ENCODE results near the gene PDK1. TPM values are rescaled to one million over a fixed set of nuclear protein-coding genes. Genes with fewer than 3 reads are reported as not detected.

PDK1 gene
- polyA plus RNA-seq, 3 donors: 5.4 to 10.3 (median 9.7) TPM

DNA sequence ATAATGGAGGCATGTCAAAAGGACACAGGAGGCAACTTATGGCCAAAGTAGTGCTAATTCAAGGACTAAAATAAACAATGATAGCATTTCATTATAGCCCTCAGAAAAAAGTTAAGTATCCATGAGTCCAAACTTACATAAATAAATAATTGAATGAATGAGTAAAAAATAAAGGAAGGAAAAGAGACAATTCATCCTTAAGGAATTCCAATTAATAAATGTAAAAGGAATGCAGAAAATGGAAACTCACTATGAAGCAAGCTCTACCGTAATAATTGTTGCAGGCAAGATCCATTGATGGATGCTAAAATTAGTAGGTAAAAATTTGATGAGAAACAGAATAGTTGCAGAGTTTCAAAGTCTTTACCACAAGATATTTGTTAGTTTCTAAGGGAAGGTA, 91.5 kb downstream of the PDK1 start:
- no peak overlapping the region for H2AFZ ChIP-seq (ENCODE audit: insufficient read depth, low read depth, low read length, poor library complexity, severe bottlenecking)
- H3K27ac Mint-ChIP-seq: peak overlapping the region in 1 of 7 donors; percentile 77
- no peak for DNase-seq
- no peaks in the 10 kb centered on the region for H3K27me3 ChIP-seq (ENCODE audit: control insufficient read depth in 2 of 2, insufficient read depth in 2 of 2, low read length in 2 of 2)
- H3K4me3 Mint-ChIP-seq: no peak overlapping the region
- no peaks in the 10 kb centered on the region for H3K79me2 ChIP-seq (ENCODE audit: insufficient read depth, low read length)
- no peak overlapping the region for H3K9ac ChIP-seq (ENCODE audit: insufficient read depth, low read length, poor library complexity, severe bottlenecking)
- H3K4me2 ChIP-seq (replicated peaks; ENCODE audit: extremely low read depth, low read length, poor library complexity, severe bottlenecking): no peak overlapping the region
- H3K9me3 ChIP-seq (replicated peaks in 1 of 2; ENCODE audit: control insufficient read depth in 1 of 2, insufficient read depth in 1 of 2, low read length in 2 of 2): no peaks in the 10 kb centered on the region
- peaks cover 4 to 7% (median 5%) of the 10 kb centered on the region in 3 donors for H3K27me3 Mint-ChIP-seq (ENCODE audit: low read depth in 3 of 3)
- intact Hi-C loops (cut with micrococcal nuclease): no loop called here
- H3K36me3 Mint-ChIP-seq: no peaks in the 10 kb centered on the region
- H3K9me3 Mint-ChIP-seq: peaks cover 5 to 23% (median 16%) of the 10 kb centered on the region in 7 donors
- H3K36me3 ChIP-seq (replicated peaks in 1 of 2; ENCODE audit: control insufficient read depth in 1 of 2, insufficient read depth in 2 of 2, low read length in 2 of 2): no peaks in the 10 kb centered on the region
- TF ChIP-seq, protein P1, sequence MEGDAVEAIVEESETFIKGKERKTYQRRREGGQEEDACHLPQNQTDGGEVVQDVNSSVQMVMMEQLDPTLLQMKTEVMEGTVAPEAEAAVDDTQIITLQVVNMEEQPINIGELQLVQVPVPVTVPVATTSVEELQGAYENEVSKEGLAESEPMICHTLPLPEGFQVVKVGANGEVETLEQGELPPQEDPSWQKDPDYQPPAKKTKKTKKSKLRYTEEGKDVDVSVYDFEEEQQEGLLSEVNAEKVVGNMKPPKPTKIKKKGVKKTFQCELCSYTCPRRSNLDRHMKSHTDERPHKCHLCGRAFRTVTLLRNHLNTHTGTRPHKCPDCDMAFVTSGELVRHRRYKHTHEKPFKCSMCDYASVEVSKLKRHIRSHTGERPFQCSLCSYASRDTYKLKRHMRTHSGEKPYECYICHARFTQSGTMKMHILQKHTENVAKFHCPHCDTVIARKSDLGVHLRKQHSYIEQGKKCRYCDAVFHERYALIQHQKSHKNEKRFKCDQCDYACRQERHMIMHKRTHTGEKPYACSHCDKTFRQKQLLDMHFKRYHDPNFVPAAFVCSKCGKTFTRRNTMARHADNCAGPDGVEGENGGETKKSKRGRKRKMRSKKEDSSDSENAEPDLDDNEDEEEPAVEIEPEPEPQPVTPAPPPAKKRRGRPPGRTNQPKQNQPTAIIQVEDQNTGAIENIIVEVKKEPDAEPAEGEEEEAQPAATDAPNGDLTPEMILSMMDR (IDR thresholded peaks at IDR 0.05): no peak
- H3K27ac ChIP-seq (ENCODE audit: low read depth in 1 of 2, low read length in 2 of 2): no peak overlapping the region
- no peaks in the 10 kb centered on the region for H3K4me1 ChIP-seq (ENCODE audit: control insufficient read depth in 1 of 2, insufficient read depth in 2 of 2, low read length in 2 of 2)
- H3K4me1 Mint-ChIP-seq: no peaks in the 10 kb centered on the region
- H4K20me1 ChIP-seq (ENCODE audit: insufficient read depth, low read length): no peaks in the 10 kb centered on the region
- no CpG with 5 or more reads among the region's 1 CpG for WGBS (ENCODE audit: insufficient coverage)
- no peak overlapping the region for H3K4me3 ChIP-seq (replicated peaks in 1 of 3; ENCODE audit: low read depth in 2 of 3, low read length in 3 of 3)

DNA sequence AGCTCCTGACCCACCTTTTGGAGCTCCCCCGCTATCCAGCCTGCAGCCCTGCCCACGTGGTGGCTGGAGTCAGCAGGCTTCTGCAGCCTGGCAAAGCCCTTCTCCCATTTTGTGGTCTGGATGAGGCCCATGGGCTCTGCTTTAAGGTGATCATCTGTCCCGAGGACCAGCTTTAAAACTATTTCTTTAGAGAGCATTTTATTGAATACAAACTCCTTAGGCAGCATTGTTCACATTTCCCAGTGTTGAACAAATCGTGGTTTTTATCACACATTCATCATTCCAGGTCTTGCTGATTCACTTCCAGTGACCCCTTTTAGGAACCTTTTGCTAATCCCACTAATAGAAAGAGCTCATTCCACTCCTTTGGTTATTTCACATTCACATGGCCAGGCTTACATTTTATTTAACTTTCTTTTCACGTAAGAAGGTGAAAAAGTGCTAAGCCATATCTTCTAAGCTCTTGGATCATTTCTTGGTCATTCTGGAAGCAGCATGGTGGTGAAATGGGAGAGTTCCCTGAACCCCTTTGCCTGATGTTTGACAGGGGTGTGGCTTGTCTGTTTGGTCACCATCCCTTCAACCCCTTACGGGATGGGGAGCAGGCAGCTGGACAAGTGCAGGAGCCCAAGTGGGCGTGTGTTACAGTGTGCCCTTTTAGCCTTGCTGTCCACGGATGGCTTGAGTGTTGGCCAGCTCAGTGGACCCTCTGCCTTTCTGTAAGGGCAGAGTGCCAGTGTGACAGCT, 99.4 kb downstream of the PDK1 start:
- Histone ChIP-seq H3K27ac (ENCODE audit: low read depth in 1 of 2, low read length in 2 of 2) (no peak overlapping the region), H2AFZ (ENCODE audit: insufficient read depth, low read depth, low read length, poor library complexity, severe bottlenecking) (no peak overlapping the region), H3K9ac (ENCODE audit: insufficient read depth, low read length, poor library complexity, severe bottlenecking) (no peak overlapping the region), H3K36me3 (replicated peaks in 1 of 2; ENCODE audit: control insufficient read depth in 1 of 2, insufficient read depth in 2 of 2, low read length in 2 of 2) (no peaks in the 10 kb centered on the region), H3K79me2 (ENCODE audit: insufficient read depth, low read length) (no peaks in the 10 kb centered on the region), H3K4me3 (replicated peaks in 1 of 3; ENCODE audit: low read depth in 2 of 3, low read length in 3 of 3) (no peak overlapping the region), H3K4me1 (ENCODE audit: control insufficient read depth in 1 of 2, insufficient read depth in 2 of 2, low read length in 2 of 2) (no peaks in the 10 kb centered on the region), H3K9me3 (replicated peaks in 1 of 2; ENCODE audit: control insufficient read depth in 1 of 2, insufficient read depth in 1 of 2, low read length in 2 of 2) (peaks cover 5 to 17% of the 10 kb centered on the region in 2 donors), H4K20me1 (ENCODE audit: insufficient read depth, low read length) (no peaks in the 10 kb centered on the region), H3K27me3 (ENCODE audit: control insufficient read depth in 2 of 2, insufficient read depth in 2 of 2, low read length in 2 of 2) (no peaks in the 10 kb centered on the region), H3K4me2 (replicated peaks; ENCODE audit: extremely low read depth, low read length, poor library complexity, severe bottlenecking) (no peak overlapping the region)
- WGBS (ENCODE audit: insufficient coverage): 66% methylated on average over 4 of the region's 8 CpGs
- H3K27me3 Mint-ChIP-seq (ENCODE audit: low read depth in 3 of 3): peaks cover 1 to 12% (median 2%) of the 10 kb centered on the region in 3 donors
- no peaks in the 10 kb centered on the region for H3K36me3 Mint-ChIP-seq
- H3K27ac Mint-ChIP-seq: no peak overlapping the region
- no peak overlapping the region for H3K4me3 Mint-ChIP-seq
- peaks cover 9 to 36% (median 26%) of the 10 kb centered on the region in 7 donors for H3K9me3 Mint-ChIP-seq
- TF ChIP-seq, protein P1 (IDR thresholded peaks at IDR 0.05): no peak
- no peak for DNase-seq
- no peaks in the 10 kb centered on the region for H3K4me1 Mint-ChIP-seq
- intact Hi-C loops (cut with micrococcal nuclease): no loop called here

Measured in CD14-positive monocyte (primary cell).